ENCODE measurements around the gene NR2C2AP.

- no peak for TF ChIP-seq CTCF (IDR thresholded peaks at IDR 0.05)
- TF ChIP-seq EP300 (IDR thresholded peaks at IDR 0.05) = no peak
- no peak for TF ChIP-seq POLR2AphosphoS5 (IDR thresholded peaks at IDR 0.05)
- TF ChIP-seq POLR2A (IDR thresholded peaks at IDR 0.05) = no peak
These were observed 16.5 kb downstream of the NR2C2AP start for GRCh38 chr19:19186742-19187141.
